Right lobe of liver (tissue), 4 donors: ENCODE results near the gene C2orf66.

Experiments
- CTCF ChIP-seq, 4 donors: fragments of 200-600 bp in 3 of 4; fragments of 450-650 bp in 1 of 4; IDR thresholded peaks; one replicate each; pipeline versions ENCODE4 v1.5.1 to v1.8.0; 2016 to 2022; ENCODE audit warnings: antibody characterized with exemption in 4 of 4, mild to moderate bottlenecking in 2 of 4
- POLR2A ChIP-seq: fragments of 450-650 bp; IDR thresholded peaks from one replicate; pipeline ENCODE4 v1.6.1; 2017; ENCODE audit warnings: antibody characterized with exemption, mild to moderate bottlenecking
- donor health status: DM: no; HTN: no; CAD: no.
- donor health status: DM: no; HTN: no; CAD: no.
- donor health status: DM: no; HTN: yes; CAD: no.

DNA sequence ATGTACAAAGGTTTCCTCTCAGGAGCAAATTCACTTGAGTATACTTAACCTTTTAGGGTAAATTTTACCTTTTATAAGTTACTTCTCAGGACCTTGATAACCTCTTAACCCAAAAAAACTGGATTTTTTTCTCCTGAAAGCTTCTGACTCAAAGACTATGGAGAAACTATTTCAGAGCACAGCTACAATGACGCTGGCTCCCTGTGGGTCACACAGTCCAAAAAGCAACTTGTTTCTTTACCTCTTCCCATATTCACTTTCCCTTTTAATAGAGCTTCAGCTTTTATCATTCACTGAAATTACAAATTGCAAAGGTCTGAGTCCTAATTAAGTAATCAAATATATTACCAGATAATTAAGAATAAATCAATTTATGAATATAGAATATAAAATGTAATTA, 42.1 kb downstream of the C2orf66 start:
- TF ChIP-seq CTCF (IDR thresholded peaks at IDR 0.05), result no peak
- TF ChIP-seq POLR2A, result no peak
